ENCODE data around the gene QRICH1. TPM values are rescaled to one million over a fixed set of nuclear protein-coding genes. Genes with fewer than 3 reads are reported as not detected.

Gene QRICH1
- total and polyA plus RNA-seq, 2 of the 13 experiments (the other 11 are each of a cell fraction or from before 2014, with no cell fraction given), result 52.6 to 102 TPM

GRCh38 chr3:49131040-49131439 lies 37.2 kb upstream of the QRICH1 start (continued):
- no peak for TF ChIP-seq SIN3A (IDR thresholded peaks at IDR 0.05; ENCODE audit: borderline replicate concordance, low read depth, low read length)

- Histone ChIP-seq H2AFZ (ENCODE audit: low read length) (no peak overlapping the region), H3K4me2 (ENCODE audit: low read depth, low read length) (no peak overlapping the region), H3K4me1 (ENCODE audit: insufficient read depth, low read length) (peaks cover 6% of the 10 kb centered on the region), H3K4me3 (replicated peaks in 1 of 3; ENCODE audit: insufficient read depth in 1 of 3, low read depth in 2 of 3, low read length in 3 of 3) (no peak overlapping the region), H3K27me3 (ENCODE audit: control insufficient read depth in 1 of 2, insufficient read depth in 2 of 2, low read length in 2 of 2) (no peaks in the 10 kb centered on the region; a peak in 1 of 5 replicates), H3K9ac (ENCODE audit: insufficient read depth, low read depth, low read length) (no peak overlapping the region), H3K36me3 (replicated peaks in 1 of 2; ENCODE audit: control insufficient read depth in 1 of 2, insufficient read depth in 2 of 2, low read length in 2 of 2) (peaks cover 17 to 37% of the 10 kb centered on the region in 2 experiments; a peak in 4 of 5 replicates), H3K9me3 (ENCODE audit: low read length) (no peaks in the 10 kb centered on the region), H3K27ac (ENCODE audit: extremely low read length, insufficient read depth, low read length) (no peak overlapping the region), H4K20me1 (ENCODE audit: insufficient read depth, low read length) (no peaks in the 10 kb centered on the region), H3K79me2 (ENCODE audit: insufficient read depth, low read length) (peaks cover 1% of the 10 kb centered on the region)
- POLR2A ChIA-PET, result interaction anchor here (2.0 kb wide), 1 partner anchor 8 kb away, joined by 11 read pairs; the partner anchor contains the start of gene LAMB2
- CTCF ChIA-PET (ENCODE audit: low intra/inter-chr PET ratio, low total read pairs), result no interaction called here
- WGBS (ENCODE audit: low lambda C conversion rate), result 94% methylated on average over 10 of the region's 14 CpGs
- in situ Hi-C loops (cut with HindIII; ENCODE audit: extremely low pct_ligation_motif_present, low pct_unique_long_range_greater_than_20kb) (no loop called here), intact Hi-C loops (cut with micrococcal nuclease; ENCODE audit: unreplicated experiment) (no loop called here)
- DNase-seq (ENCODE audit: low spot score), result no peak
- no peak for FAIRE-seq
- TF ChIP-seq ZNF577 (CRISPR knock-in tag; IDR thresholded peaks at IDR 0.05; ENCODE audit: borderline replicate concordance, low read depth) (no peak), ZSCAN5A (CRISPR knock-in tag; IDR thresholded peaks at IDR 0.05; ENCODE audit: borderline replicate concordance) (no peak), ZNF136 (CRISPR knock-in tag; IDR thresholded peaks at IDR 0.05; ENCODE audit: low read depth) (no peak), POGK (CRISPR knock-in tag; conservative IDR thresholded peaks at IDR 0.05) (no peak), ZNF782 (CRISPR knock-in tag; IDR thresholded peaks at IDR 0.05; ENCODE audit: borderline replicate concordance) (no peak), EEA1 (CRISPR knock-in tag; IDR thresholded peaks at IDR 0.05; ENCODE audit: borderline replicate concordance) (no peak)
- no peak for ATAC-seq
- BruUV-seq (replicated peaks), result no TSS peak
Observed at GRCh38 chr3:49124991-49125670, 31.3 kb upstream of the QRICH1 start.

All from HepG2 (cell line).